Cardiac fibroblast (primary cell): ENCODE data around the gene IPCEF1.

Experiments
- DNase-seq, 2 donors: peaks; one replicate each; pipeline versions ENCODE4 v3.0.0 to v3.0.0-alpha.2; 2010; ENCODE audit warnings: low read depth in 2 of 2
- H3K4me3 ChIP-seq, 2 donors: replicated peaks in 1 of 2; 1 replicate in 1 of 2; 2 replicates in 1 of 2; pipeline ENCODE4 v1.5.1; 2011; ENCODE audit warnings: low read depth in 2 of 2, low read length in 2 of 2, mild to moderate bottlenecking in 2 of 2, moderate library complexity in 1 of 2
- TF ChIP-seq, protein P1 (sequence below): IDR thresholded peaks from one replicate; pipeline ENCODE4 v1.5.1; 2011; ENCODE audit warnings: low read depth, mild to moderate bottlenecking, low read length, inconsistent platforms

Gene IPCEF1

DNA sequence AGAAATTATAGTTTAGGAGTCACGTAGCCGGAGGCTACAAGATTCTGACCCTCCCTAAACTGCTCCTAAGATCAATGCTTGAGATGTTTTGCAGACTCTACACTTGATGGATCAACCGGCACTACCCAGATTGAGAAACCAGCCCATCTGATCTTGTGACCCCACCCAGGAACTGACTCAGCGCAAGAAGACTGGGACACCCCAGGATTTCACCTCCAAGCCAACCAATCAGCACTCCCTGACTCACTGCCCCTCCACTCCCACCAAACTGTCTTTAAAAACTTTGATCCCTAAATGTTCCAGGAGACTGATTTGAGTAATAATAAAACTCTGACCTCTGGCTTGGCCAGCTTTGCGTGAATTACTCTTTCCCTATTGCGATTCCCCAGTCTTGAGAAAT, 217.8 kb downstream of the IPCEF1 start:
- no peak for DNase-seq
- H3K4me3 ChIP-seq = no peak overlapping the region
- TF ChIP-seq, protein P1, sequence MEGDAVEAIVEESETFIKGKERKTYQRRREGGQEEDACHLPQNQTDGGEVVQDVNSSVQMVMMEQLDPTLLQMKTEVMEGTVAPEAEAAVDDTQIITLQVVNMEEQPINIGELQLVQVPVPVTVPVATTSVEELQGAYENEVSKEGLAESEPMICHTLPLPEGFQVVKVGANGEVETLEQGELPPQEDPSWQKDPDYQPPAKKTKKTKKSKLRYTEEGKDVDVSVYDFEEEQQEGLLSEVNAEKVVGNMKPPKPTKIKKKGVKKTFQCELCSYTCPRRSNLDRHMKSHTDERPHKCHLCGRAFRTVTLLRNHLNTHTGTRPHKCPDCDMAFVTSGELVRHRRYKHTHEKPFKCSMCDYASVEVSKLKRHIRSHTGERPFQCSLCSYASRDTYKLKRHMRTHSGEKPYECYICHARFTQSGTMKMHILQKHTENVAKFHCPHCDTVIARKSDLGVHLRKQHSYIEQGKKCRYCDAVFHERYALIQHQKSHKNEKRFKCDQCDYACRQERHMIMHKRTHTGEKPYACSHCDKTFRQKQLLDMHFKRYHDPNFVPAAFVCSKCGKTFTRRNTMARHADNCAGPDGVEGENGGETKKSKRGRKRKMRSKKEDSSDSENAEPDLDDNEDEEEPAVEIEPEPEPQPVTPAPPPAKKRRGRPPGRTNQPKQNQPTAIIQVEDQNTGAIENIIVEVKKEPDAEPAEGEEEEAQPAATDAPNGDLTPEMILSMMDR = no peak

DNA sequence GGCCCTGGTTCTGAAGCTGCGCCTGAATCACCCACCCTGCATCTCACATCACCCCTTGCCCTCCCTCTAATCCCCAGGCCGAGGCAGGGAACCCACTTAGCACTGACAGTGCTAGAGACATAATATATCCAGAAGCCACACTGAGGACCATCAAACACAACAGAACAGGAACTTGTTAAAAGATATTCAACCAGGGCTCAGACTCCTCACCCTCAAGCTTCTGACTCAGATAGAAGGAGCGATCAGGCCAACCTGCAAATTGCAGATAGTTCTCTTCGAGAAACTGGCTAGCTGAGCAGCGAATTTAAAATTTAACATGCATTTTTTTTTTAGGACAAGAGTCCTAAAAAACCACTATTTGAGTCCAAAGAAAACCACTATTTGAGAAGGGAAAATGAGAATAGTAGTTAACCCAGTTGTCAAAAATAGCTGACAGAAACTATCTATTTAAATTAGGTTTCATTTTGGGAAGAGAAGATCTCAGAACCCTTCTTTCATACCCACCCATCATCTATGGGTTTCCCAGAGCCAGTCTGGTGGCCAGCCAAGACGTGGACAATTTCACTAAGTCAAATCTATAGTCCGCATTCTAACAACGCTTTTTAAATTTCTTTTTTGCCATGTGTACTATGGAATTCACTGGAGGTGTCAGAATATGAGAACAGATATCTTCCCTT, 222.0 kb downstream of the IPCEF1 start:
- TF ChIP-seq, protein P1 = no peak
- no peak overlapping the region for H3K4me3 ChIP-seq

DNA sequence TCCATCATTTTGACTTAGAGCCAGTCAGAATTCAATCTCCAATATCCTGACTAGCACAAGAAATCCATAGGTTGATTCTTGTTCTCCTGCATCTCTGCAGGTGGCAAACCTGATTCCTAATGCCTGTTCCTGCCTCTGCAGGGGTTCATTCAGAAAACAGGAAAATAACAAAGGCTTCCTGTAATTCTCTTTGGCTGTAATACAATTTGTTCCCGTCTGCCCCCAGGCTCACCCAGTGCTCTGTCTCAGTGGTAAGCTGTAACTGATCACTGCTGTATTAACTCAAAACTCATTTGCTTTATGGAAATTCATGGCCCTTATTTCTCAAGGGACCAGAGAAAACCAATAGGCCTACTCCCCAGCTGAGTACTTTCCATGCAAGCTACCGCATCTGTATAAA, 228.9 kb downstream of the IPCEF1 start:
- no peak for DNase-seq
- no peak overlapping the region for H3K4me3 ChIP-seq
- TF ChIP-seq, protein P1 = no peak

More for the DNA sequence above, 222.0 kb downstream of the IPCEF1 start:
- no peak for DNase-seq

DNA sequence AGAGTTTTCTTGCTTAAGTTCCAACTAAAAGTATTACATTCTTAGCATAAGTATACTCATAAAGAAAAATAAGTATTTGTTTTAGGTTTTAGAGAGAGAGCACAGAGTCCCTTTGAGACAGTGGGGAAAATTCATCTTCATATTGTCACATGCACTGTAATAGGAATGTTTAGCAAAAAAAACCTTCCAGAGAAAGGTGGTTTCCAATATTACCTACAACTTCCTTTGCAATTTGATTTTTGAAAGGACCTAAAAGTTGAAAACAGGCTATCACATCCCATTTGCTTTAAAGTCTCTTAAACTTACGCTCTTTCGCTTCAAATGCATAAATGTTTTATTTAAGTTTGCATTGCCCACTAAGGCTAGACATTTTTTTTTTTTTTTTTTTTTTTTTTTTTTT, 231.2 kb downstream of the IPCEF1 start:
- DNase-seq = no peak

DNA sequence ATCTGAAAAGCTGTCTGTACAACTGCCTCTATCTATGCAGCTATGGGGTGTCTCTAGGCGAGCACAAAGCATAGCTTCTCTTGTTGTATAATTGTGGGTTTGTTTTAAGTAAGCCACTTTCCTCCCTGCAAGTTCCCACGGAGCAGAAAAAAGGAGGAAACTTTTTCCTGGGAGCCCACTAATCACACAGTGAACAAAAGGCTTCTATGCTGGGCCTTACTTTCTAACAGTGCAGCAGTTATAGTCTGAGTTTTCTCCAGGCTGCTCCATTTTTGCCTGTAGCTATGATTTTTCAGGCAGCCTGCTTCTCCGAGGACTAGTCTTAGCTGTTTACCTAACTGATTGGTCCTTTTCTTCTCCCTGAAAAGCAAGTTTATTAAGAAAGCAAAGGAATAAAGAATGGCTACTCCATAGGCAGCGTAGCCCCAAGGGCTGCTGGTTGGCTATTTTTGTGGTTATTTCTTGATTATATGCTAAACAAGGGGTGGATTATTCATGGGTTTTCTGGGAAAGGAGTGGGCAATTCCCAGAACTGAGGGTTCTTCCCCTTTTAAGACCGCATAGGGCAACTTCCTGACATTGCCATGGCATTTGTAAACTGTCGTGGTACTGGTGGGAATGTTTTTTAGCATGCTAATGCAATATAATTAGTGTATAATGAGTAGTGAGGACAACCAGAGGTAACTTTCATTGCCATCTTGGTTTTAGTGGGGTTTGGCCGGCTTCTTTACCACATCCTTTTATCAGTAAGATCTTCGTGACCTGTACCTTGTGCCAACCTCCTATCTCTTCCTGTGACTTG, 233.2 kb downstream of the IPCEF1 start:
- DNase-seq = no peak

More for the DNA sequence above, 231.2 kb downstream of the IPCEF1 start:
- TF ChIP-seq, protein P1 = no peak
- no peak overlapping the region for H3K4me3 ChIP-seq

DNA sequence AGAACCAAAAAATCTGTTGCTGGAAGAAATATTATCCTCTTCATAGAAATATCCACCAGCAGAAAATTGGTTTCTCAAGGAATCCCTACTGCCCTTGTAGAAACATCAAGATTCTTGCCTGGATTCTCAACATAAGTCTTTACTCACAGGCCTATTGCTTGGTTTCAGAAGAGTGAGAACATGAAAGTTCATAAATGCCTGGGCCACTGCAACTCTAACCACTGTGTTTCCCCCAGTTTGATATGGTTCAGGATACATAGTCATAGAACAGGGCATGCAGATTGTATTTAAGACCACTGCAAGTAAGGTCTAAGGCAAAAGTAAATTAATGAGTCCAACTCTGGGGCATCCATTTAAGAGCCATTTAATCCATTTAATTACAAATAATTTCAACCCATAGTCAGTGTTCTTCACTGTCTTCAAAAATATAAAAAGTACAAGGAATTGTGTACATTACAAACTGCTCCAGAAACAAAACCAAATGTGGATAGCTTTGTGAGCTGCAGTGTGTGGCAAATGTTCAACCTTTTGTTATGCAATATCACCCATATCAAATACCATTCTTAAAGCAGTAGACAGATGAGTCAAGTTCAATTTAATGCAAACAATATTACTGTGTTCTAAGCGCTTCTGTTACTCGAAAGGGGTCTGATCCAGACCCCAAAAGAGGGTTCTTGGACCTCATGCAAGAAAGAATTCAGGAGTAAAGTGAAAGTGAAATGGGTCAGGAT, 234.2 kb downstream of the IPCEF1 start:
- H3K4me3 ChIP-seq = no peak overlapping the region
- TF ChIP-seq, protein P1 = no peak
- DNase-seq = no peak

More for the DNA sequence above, 233.2 kb downstream of the IPCEF1 start:
- H3K4me3 ChIP-seq = no peak overlapping the region
- TF ChIP-seq, protein P1 = no peak
